Activated CD4-positive, alpha-beta T cell treated with anti-CD3 and anti-CD28 coated beads for 36 hours (primary cell): ENCODE results near the gene PAK4. TPM values are rescaled to one million over a fixed set of nuclear protein-coding genes. Genes with fewer than 3 reads are reported as not detected.

ENCODE experiments used
- ATAC-seq: fragments of 200-7000 bp; cut with Tn5 transposase; one replicate; pipeline ENCODE4 v1.10.0; 2021; ENCODE audit warnings: mild to moderate bottlenecking, moderate library complexity
- CTCF ChIA-PET: fragments of 350-600 bp; sonication (Branson Sonifier 250); formaldehyde crosslinking; loops from one replicate; lab custom pipeline; 2021; ENCODE audit warnings: antibody characterized with exemption; lab: Charles Lee
- POLR2A ChIA-PET: fragments of 350-600 bp; sonication (Branson Sonifier 250); formaldehyde crosslinking; loops from one replicate; lab custom pipeline; 2021; ENCODE audit warnings: antibody characterized with exemption, inconsistent platforms; lab: Charles Lee
- DNase-seq: peaks from one replicate; pipeline ENCODE4 v3.0.0-alpha.2; 2020
- H3K27ac Mint-ChIP-seq: one replicate; pipeline ENCODE4 v1.8.0; 2021; ENCODE audit warnings: mixed read lengths
- H3K27me3 Mint-ChIP-seq: one replicate; pipeline ENCODE4 v1.8.0; 2021; ENCODE audit warnings: mixed read lengths
- H3K36me3 Mint-ChIP-seq: one replicate; pipeline ENCODE4 v1.8.0; 2021; ENCODE audit warnings: low read depth, mixed read lengths
- H3K4me1 Mint-ChIP-seq: one replicate; pipeline ENCODE4 v1.8.0; 2021; ENCODE audit warnings: mixed read lengths
- H3K4me3 Mint-ChIP-seq: one replicate; pipeline ENCODE4 v1.8.0; 2021; ENCODE audit warnings: mild to moderate bottlenecking, moderate library complexity, mixed read lengths
- H3K9me3 Mint-ChIP-seq: one replicate; pipeline ENCODE4 v1.8.0; 2021; ENCODE audit warnings: low read depth, mixed read lengths
- intact Hi-C, 2 experiments: fragments of 100-400 bp; cut with DNase I in 1 of 2; cut with micrococcal nuclease in 1 of 2; formaldehyde crosslinking; loops; one replicate each; pipeline versions ENCODE4 v1.14.2 to v1.15.1; 2022 to 2024; cut with DNase I, micrococcal nuclease
- total RNA-seq, 2 experiments: library from RNA; stranded (reverse); gene quantifications; one replicate each; pipeline ENCODE4 v1.2.3, GENCODE V29; 2021

The PAK4 gene
- total RNA-seq, 2 experiments from 2014 or later, result 14.2 to 22.6 TPM

- ChIA-PET POLR2A (no interaction called here), CTCF (no interaction called here)
- no peak for DNase-seq
- no peaks in the 10 kb centered on the region for H3K36me3 Mint-ChIP-seq
- peak overlapping the region; percentile 28 for H3K27ac Mint-ChIP-seq
- no peak overlapping the region for H3K4me3 Mint-ChIP-seq
- intact Hi-C loops, result no loop called here
- H3K9me3 Mint-ChIP-seq, result no peaks in the 10 kb centered on the region
- H3K4me1 Mint-ChIP-seq, result peaks cover 35% of the 10 kb centered on the region
- no peak for ATAC-seq
- H3K27me3 Mint-ChIP-seq, result no peaks in the 10 kb centered on the region
Observed at GRCh38 chr19:39131255-39131755, 5.7 kb downstream of the PAK4 start.

- H3K4me1 Mint-ChIP-seq, result peaks cover 29% of the 10 kb centered on the region
- intact Hi-C loops, result no loop called here
- H3K27me3 Mint-ChIP-seq, result no peaks in the 10 kb centered on the region
- no peaks in the 10 kb centered on the region for H3K36me3 Mint-ChIP-seq
- H3K4me3 Mint-ChIP-seq, result no peak overlapping the region
- peak overlapping the region; percentile 52 for H3K27ac Mint-ChIP-seq
- ChIA-PET POLR2A (no interaction called here), CTCF (interaction anchor here (0.7 to 1.4 kb wide), 2 partner anchors 10 to 621 kb away, joined by 3 to 6 read pairs; no protein-coding TSS in a partner anchor)
- DNase-seq (peak; percentile 59), ATAC-seq (peak; percentile 76)
- H3K9me3 Mint-ChIP-seq, result no peaks in the 10 kb centered on the region
Observed at GRCh38 chr19:39132344-39132969, 6.9 kb downstream of the PAK4 start.

GRCh38 chr19:39133431-39134270 lies 8.1 kb downstream of the PAK4 start:
- ATAC-seq, result no peak
- ChIA-PET CTCF (interaction anchor here (0.6 to 1.4 kb wide), 4 partner anchors 11 to 623 kb away, joined by 3 to 8 read pairs (median 4); no protein-coding TSS in a partner anchor), POLR2A (no interaction called here)
- Mint-ChIP-seq H3K27me3 (no peaks in the 10 kb centered on the region), H3K4me1 (peaks cover 29% of the 10 kb centered on the region), H3K4me3 (no peak overlapping the region), H3K27ac (no peak overlapping the region), H3K9me3 (no peaks in the 10 kb centered on the region), H3K36me3 (no peaks in the 10 kb centered on the region)
- intact Hi-C loops, result no loop called here
- no peak for DNase-seq

- intact Hi-C loops, result no loop called here
- ATAC-seq (no peak), DNase-seq (no peak)
- no peak overlapping the region for H3K27ac Mint-ChIP-seq
- H3K27me3 Mint-ChIP-seq, result no peaks in the 10 kb centered on the region
- ChIA-PET POLR2A (no interaction called here), CTCF (no interaction called here)
- no peaks in the 10 kb centered on the region for H3K9me3 Mint-ChIP-seq
- H3K4me3 Mint-ChIP-seq, result no peak overlapping the region
- peaks cover 22% of the 10 kb centered on the region for H3K4me1 Mint-ChIP-seq
- no peaks in the 10 kb centered on the region for H3K36me3 Mint-ChIP-seq
Observed at GRCh38 chr19:39135701-39136100, 10.1 kb downstream of the PAK4 start.

- no peak for ATAC-seq
- H3K4me1 Mint-ChIP-seq, result peaks cover 15% of the 10 kb centered on the region
- no peak overlapping the region for H3K27ac Mint-ChIP-seq
- intact Hi-C loops, result no loop called here
- POLR2A ChIA-PET, result no interaction called here
- CTCF ChIA-PET, result interaction anchor here (0.5 kb wide), 1 partner anchor 219 kb away, joined by 3 read pairs; no protein-coding TSS in a partner anchor
- no peaks in the 10 kb centered on the region for H3K36me3 Mint-ChIP-seq
- no peak for DNase-seq
- no peak overlapping the region for H3K4me3 Mint-ChIP-seq
- no peaks in the 10 kb centered on the region for H3K27me3 Mint-ChIP-seq
- H3K9me3 Mint-ChIP-seq, result no peaks in the 10 kb centered on the region
Observed at GRCh38 chr19:39136225-39136940, 10.8 kb downstream of the PAK4 start.

GRCh38 chr19:39137131-39137530 lies 11.5 kb downstream of the PAK4 start:
- CTCF ChIA-PET, result no interaction called here
- POLR2A ChIA-PET, result no interaction called here
- Mint-ChIP-seq H3K4me3 (no peak overlapping the region), H3K27me3 (no peaks in the 10 kb centered on the region), H3K4me1 (peaks cover 10% of the 10 kb centered on the region), H3K36me3 (no peaks in the 10 kb centered on the region), H3K9me3 (no peaks in the 10 kb centered on the region), H3K27ac (no peak overlapping the region)
- DNase-seq (no peak), ATAC-seq (no peak)
- intact Hi-C loops, result no loop called here

- DNase-seq (no peak), ATAC-seq (no peak)
- Mint-ChIP-seq H3K4me3 (no peak overlapping the region), H3K27me3 (no peaks in the 10 kb centered on the region), H3K9me3 (no peaks in the 10 kb centered on the region), H3K4me1 (no peaks in the 10 kb centered on the region), H3K27ac (no peak overlapping the region), H3K36me3 (no peaks in the 10 kb centered on the region)
- ChIA-PET POLR2A (no interaction called here), CTCF (no interaction called here)
- intact Hi-C loops, result no loop called here
Observed at GRCh38 chr19:39138221-39139211, 12.9 kb downstream of the PAK4 start.

- no peak for ATAC-seq
- H3K4me3 Mint-ChIP-seq, result no peak overlapping the region
- POLR2A ChIA-PET, result no interaction called here
- H3K27me3 Mint-ChIP-seq, result no peaks in the 10 kb centered on the region
- intact Hi-C loops, result no loop called here
- no peak overlapping the region for H3K27ac Mint-ChIP-seq
- H3K9me3 Mint-ChIP-seq, result no peaks in the 10 kb centered on the region
- no peaks in the 10 kb centered on the region for H3K4me1 Mint-ChIP-seq
- CTCF ChIA-PET, result interaction anchor here (0.5 kb wide), 1 partner anchor 35 kb away, joined by 3 read pairs; no protein-coding TSS in a partner anchor
- H3K36me3 Mint-ChIP-seq, result no peaks in the 10 kb centered on the region
- no peak for DNase-seq
Observed at GRCh38 chr19:39139305-39139874, 13.8 kb downstream of the PAK4 start.

- CTCF ChIA-PET, result interaction anchor here (0.5 kb wide), 1 partner anchor 36 kb away, joined by 3 read pairs; no protein-coding TSS in a partner anchor
Observed at GRCh38 chr19:39139971-39140453, 14.4 kb downstream of the PAK4 start.

GRCh38 chr19:39140594-39140993 lies 15.0 kb downstream of the PAK4 start:
- H3K9me3 Mint-ChIP-seq, result no peaks in the 10 kb centered on the region
- DNase-seq, result no peak
- H3K4me1 Mint-ChIP-seq, result no peaks in the 10 kb centered on the region
- ChIA-PET CTCF (interaction anchor here (0.5 kb wide), 1 partner anchor 81 kb away, joined by 3 read pairs; no protein-coding TSS in a partner anchor), POLR2A (no interaction called here)
- H3K36me3 Mint-ChIP-seq, result no peaks in the 10 kb centered on the region
- intact Hi-C loops, result no loop called here
- H3K27me3 Mint-ChIP-seq, result no peaks in the 10 kb centered on the region
- ATAC-seq, result no peak
- H3K27ac Mint-ChIP-seq, result no peak overlapping the region
- H3K4me3 Mint-ChIP-seq, result no peak overlapping the region

More at GRCh38 chr19:39139971-39140453, 14.4 kb downstream of the PAK4 start:
- Mint-ChIP-seq H3K4me1 (no peaks in the 10 kb centered on the region), H3K36me3 (no peaks in the 10 kb centered on the region), H3K27me3 (no peaks in the 10 kb centered on the region), H3K9me3 (no peaks in the 10 kb centered on the region), H3K4me3 (no peak overlapping the region), H3K27ac (no peak overlapping the region)
- ATAC-seq (no peak), DNase-seq (no peak)
- POLR2A ChIA-PET, result no interaction called here
- intact Hi-C loops, result no loop called here
